ENCODE results near the gene ELF4. TPM values are rescaled to one million over a fixed set of nuclear protein-coding genes. Genes with fewer than 3 reads are reported as not detected.

The ELF4 gene
- total RNA-seq, 4 donors from 2014 or later = 6.2 to 9.9 (median 9.4) TPM

DNA sequence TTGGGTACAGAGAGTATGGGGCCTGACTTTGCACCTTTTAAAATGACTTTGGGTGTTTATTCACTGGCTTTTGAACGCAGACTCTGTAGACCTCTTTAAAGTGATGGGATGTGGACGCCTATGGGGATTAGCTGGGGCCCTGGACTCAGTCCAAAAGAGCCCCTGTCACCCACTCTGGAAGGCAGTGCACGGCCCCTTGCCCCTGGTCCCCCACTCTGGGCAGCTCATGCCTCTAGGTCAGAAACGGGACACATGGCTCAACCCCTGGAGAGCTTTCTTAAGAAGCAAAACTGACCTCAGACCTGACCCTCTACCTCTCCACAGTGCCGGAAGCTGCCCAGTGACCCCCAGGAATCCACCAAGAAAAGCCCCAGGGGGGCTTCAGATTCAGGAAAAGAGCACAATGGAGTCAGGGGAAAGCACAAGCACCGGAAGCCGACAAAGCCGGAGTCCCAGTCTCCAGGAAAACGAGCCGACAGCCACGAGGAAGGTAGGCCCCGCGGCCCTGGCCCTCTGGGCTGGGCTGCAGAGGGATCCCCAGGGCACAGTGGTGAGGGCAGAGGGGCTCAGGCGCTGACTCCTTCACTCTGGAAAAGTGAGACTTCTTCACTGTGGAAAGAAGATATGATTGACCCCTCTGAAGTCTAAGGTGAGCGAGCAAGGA, 89.5 kb downstream of the ELF4 start:
- no peak overlapping the region for H3K27ac ChIP-seq (replicated peaks in 1 of 4)
- intact Hi-C loops (cut with DNase I) = loop anchor here (5.0 to 10.0 kb wide), 2 partner anchors 33 to 96 kb away; no protein-coding TSS in a partner anchor
- H3K4me3 ChIP-seq = no peak overlapping the region
- peaks cover 12 to 55% (median 39%) of the 10 kb centered on the region in 4 donors for H3K36me3 ChIP-seq
- no peaks in the 10 kb centered on the region for H3K9me3 ChIP-seq
- DNase-seq (ENCODE audit: extremely low spot score) = no peak
- peaks cover 8 to 27% (median 23%) of the 10 kb centered on the region in 4 donors for H3K4me1 ChIP-seq
- WGBS = 82% methylated on average over 13 of the region's 15 CpGs
- TF ChIP-seq, protein P1, sequence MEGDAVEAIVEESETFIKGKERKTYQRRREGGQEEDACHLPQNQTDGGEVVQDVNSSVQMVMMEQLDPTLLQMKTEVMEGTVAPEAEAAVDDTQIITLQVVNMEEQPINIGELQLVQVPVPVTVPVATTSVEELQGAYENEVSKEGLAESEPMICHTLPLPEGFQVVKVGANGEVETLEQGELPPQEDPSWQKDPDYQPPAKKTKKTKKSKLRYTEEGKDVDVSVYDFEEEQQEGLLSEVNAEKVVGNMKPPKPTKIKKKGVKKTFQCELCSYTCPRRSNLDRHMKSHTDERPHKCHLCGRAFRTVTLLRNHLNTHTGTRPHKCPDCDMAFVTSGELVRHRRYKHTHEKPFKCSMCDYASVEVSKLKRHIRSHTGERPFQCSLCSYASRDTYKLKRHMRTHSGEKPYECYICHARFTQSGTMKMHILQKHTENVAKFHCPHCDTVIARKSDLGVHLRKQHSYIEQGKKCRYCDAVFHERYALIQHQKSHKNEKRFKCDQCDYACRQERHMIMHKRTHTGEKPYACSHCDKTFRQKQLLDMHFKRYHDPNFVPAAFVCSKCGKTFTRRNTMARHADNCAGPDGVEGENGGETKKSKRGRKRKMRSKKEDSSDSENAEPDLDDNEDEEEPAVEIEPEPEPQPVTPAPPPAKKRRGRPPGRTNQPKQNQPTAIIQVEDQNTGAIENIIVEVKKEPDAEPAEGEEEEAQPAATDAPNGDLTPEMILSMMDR (IDR thresholded peaks at IDR 0.05) = no peak
- TF ChIP-seq POLR2AphosphoS5 (IDR thresholded peaks at IDR 0.05) (no peak), POLR2A (IDR thresholded peaks at IDR 0.05; ENCODE audit: low read depth) (no peak), EP300 (IDR thresholded peaks at IDR 0.05) (no peak)
- H3K27me3 ChIP-seq = no peaks in the 10 kb centered on the region

GRCh38 chrX:130018143-130018542, 92.2 kb downstream of the ELF4 start:
- no peak overlapping the region for H3K27ac ChIP-seq (replicated peaks in 1 of 4)
- H3K9me3 ChIP-seq = no peaks in the 10 kb centered on the region
- TF ChIP-seq POLR2A (IDR thresholded peaks at IDR 0.05; ENCODE audit: low read depth) (no peak), EP300 (IDR thresholded peaks at IDR 0.05) (no peak), POLR2AphosphoS5 (IDR thresholded peaks at IDR 0.05) (no peak)
- TF ChIP-seq, protein P1 (IDR thresholded peaks at IDR 0.05) = no peak
- H3K4me3 ChIP-seq = no peak overlapping the region
- DNase-seq (ENCODE audit: extremely low spot score) = no peak
- WGBS = 73% methylated on average over 1 of the region's 1 CpG
- H3K27me3 ChIP-seq = no peaks in the 10 kb centered on the region
- H3K36me3 ChIP-seq = peaks cover 8 to 60% (median 51%) of the 10 kb centered on the region in 4 donors
- peaks cover 8 to 18% (median 13%) of the 10 kb centered on the region in 4 donors for H3K4me1 ChIP-seq
- intact Hi-C loops (cut with DNase I) = no loop called here

DNA sequence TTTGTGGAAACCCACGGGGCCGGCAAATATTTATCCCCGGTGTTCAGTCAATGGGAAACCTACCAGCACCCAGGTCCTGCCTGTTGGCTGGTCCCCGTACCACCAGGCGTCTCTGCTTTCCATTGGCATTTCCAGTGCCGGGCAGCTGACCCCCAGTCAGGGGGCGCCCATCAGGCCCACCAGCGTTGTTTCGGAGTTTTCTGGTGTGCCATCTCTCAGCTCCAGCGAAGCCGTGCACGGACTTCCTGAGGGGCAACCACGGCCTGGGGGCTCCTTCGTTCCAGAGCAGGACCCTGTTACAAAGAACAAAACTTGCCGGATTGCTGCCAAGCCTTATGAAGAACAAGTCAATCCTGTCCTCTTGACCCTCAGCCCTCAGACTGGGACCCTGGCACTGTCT, 95.1 kb downstream of the ELF4 start:
- peaks cover 0 to 45% (median 37%) of the 10 kb centered on the region in 4 donors for H3K36me3 ChIP-seq
- DNase-seq (ENCODE audit: extremely low spot score) = no peak
- H3K9me3 ChIP-seq = no peaks in the 10 kb centered on the region
- H3K27me3 ChIP-seq = no peaks in the 10 kb centered on the region
- intact Hi-C loops (cut with DNase I) = no loop called here
- no peak overlapping the region for H3K27ac ChIP-seq (replicated peaks in 1 of 4)
- TF ChIP-seq EP300 (IDR thresholded peaks at IDR 0.05) = no peak
- TF ChIP-seq, protein P1 (IDR thresholded peaks at IDR 0.05) = no peak
- TF ChIP-seq POLR2AphosphoS5 (IDR thresholded peaks at IDR 0.05) = no peak
- TF ChIP-seq POLR2A (IDR thresholded peaks at IDR 0.05; ENCODE audit: low read depth) = no peak
- H3K4me3 ChIP-seq = no peak overlapping the region
- 100% methylated on average over 1 of the region's 15 CpGs for WGBS
- H3K4me1 ChIP-seq = peaks cover 8 to 18% (median 13%) of the 10 kb centered on the region in 4 donors

Other genes starting within 250 kb of the ELF4 start
- gene UTP14A, start 204.3 kb downstream of the ELF4 start, total RNA-seq = 10 to 100 TPM in 3 of 4 donors, 1 to 10 TPM in 1; 9.6 to 16.1 (median 13.5) TPM
- gene BCORL1, start 127.9 kb downstream of the ELF4 start, total RNA-seq = 10 to 100 TPM in 2 of 4 donors, 1 to 10 TPM in 2; 3.8 to 13.8 (median 10.5) TPM
- 10 to 100 TPM; 15.9 to 23.4 (median 21.6) TPM for gene AIFM1, start 55.3 kb upstream of the ELF4 start, total RNA-seq
- gene RAB33A, start 61.5 kb upstream of the ELF4 start, total RNA-seq = 1 to 10 TPM in 1 of 4 donors, under 1 TPM in 2, not detected in 1; 0.23 to 1.3 (median 0.91) TPM
- 1 to 10 TPM; 2.5 to 4.1 (median 3.4) TPM for gene ZNF280C, start 158.4 kb upstream of the ELF4 start, total RNA-seq
- gene SLC25A14, start 229.4 kb upstream of the ELF4 start, total RNA-seq = 1 to 10 TPM; 4.0 to 9.6 (median 6.9) TPM

Measured in esophagus muscularis mucosa (tissue), 4 donors.